AG09309 (cell line): ENCODE measurements around the gene PRRT1B.

Experiments
- DNase-seq: peaks from one replicate; pipeline ENCODE4 v3.0.0-alpha.2; 2010; ENCODE audit warnings: low read depth
- H3K4me3 ChIP-seq: 2 replicates; pipeline ENCODE4 v1.5.1; 2011; ENCODE audit warnings: mild to moderate bottlenecking, low read depth, low read length, moderate library complexity; ENCODE audit not compliant: control insufficient read depth
- CTCF ChIP-seq: IDR thresholded peaks from 2 replicates; pipeline ENCODE4 v1.5.1; 2011; ENCODE audit warnings: mild to moderate bottlenecking, low read depth, low read length, inconsistent platforms; ENCODE audit not compliant: insufficient read depth, control insufficient read depth; ENCODE audit errors: missing control alignments

Gene PRRT1B

GRCh38 chr9:131545003-131545785 lies at the start of gene PRRT1B:
Gene PRRT1B, plus strand, starts transcription at chr9:131545523. Its CDS starts 93 bp downstream, at chr9:131545616.
- TF ChIP-seq CTCF, result no peak
- H3K4me3 ChIP-seq, result no peak within 1 kb of the TSS
- DNase-seq, result no peak

- no peak for DNase-seq
- no peak overlapping the region for H3K4me3 ChIP-seq
- no peak for TF ChIP-seq CTCF
These were observed 49.5 kb upstream of the PRRT1B start for GRCh38 chr9:131495785-131496184.

DNA sequence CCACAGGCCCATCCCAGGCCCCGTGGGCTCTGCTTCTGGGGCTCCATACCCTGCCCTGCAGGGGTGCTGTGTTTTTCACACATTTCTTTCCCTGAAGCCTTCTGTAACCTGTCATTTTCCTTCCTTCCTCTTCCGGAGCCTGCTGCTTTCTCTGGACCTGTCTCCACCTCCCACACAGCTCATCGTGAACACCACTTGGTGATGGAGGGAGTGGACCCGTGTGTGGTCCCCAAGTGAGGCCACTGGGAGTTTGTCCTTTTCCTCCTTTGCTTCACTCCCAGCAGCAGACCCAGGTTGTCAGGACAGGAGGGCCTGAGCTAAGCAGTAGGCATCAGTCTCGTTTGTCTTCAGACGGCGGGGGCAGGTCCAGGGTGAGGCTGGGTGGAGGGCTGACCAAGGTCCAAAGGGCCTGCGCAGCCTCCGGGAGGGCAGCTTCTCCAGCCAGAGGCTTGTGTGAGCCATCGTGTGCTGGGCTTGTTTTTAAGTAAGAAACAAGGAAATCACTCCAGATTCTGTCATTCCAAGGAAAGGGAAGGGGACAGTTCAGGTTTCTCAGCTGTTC lies 48.4 kb upstream of the PRRT1B start:
- no peak for DNase-seq
- TF ChIP-seq CTCF, result no peak
- no peak overlapping the region for H3K4me3 ChIP-seq

GRCh38 chr9:131499254-131499767 lies 46.0 kb upstream of the PRRT1B start:
- no peak for TF ChIP-seq CTCF
- H3K4me3 ChIP-seq, result no peak overlapping the region
- DNase-seq, result no peak

DNA sequence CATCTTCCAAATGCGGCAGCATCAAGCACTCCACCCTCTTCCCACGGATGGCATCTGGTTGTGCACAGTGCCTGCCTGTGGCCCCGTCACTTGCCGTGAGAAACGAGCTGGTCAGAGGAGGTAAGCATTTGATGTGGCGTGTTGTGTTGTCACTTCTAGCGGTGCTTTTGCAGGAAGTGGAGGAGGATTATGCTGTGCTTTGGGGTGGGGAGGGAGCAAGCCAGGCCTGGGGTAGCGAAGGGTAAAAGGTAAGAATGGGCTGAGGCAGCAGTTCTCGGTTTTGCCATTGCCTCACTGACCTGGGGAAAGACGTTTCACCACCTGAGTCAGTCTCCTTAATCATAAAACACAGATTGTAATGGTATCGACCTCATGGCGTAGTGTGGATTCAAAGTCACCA lies 44.9 kb upstream of the PRRT1B start:
- no peak for DNase-seq
- no peak for TF ChIP-seq CTCF
- no peak overlapping the region for H3K4me3 ChIP-seq

GRCh38 chr9:131500939-131501541 lies 44.3 kb upstream of the PRRT1B start:
- no peak for TF ChIP-seq CTCF
- H3K4me3 ChIP-seq, result no peak overlapping the region
- peak; percentile 28 for DNase-seq
